SHP77 (cell line): ENCODE results near the gene TBC1D30.
A peak's percentile ranks its signal among the peaks of the same experiment; 100 is the strongest.

Experiments used
- DNase-seq, 2 experiments: peaks; one replicate each; lab custom pipeline; 2025; lab: John Stamatoyannopoulos, UW

TBC1D30 gene

GRCh38 chr12:64860446-64860998 is 36.1 kb downstream of the TBC1D30 start:
- DNase-seq: no peak

- DNase-seq: no peak
Measured at GRCh38 chr12:64864319-64864718, 39.9 kb downstream of the TBC1D30 start.

GRCh38 chr12:64875186-64875585 is 50.7 kb downstream of the TBC1D30 start:
- DNase-seq: no peak

- DNase-seq: no peak
Measured at GRCh38 chr12:64876388-64877071, 52.1 kb downstream of the TBC1D30 start.

GRCh38 chr12:64877363-64878004 is 53.0 kb downstream of the TBC1D30 start:
- no peak for DNase-seq

GRCh38 chr12:64882687-64883086 is 58.2 kb downstream of the TBC1D30 start:
- DNase-seq: no peak

GRCh38 chr12:64883264-64884163 is 59.1 kb downstream of the TBC1D30 start:
- no peak for DNase-seq

- no peak for DNase-seq
Measured at GRCh38 chr12:64884164-64884542, 59.7 kb downstream of the TBC1D30 start.

GRCh38 chr12:64884728-64885127 is 60.3 kb downstream of the TBC1D30 start:
- DNase-seq: no peak

- DNase-seq: no peak
Measured at GRCh38 chr12:64889434-64890216, 65.2 kb downstream of the TBC1D30 start.

- DNase-seq: peak; percentile 15 to 63
Measured at GRCh38 chr12:64890873-64891468, 66.5 kb downstream of the TBC1D30 start.

GRCh38 chr12:64891629-64892028 is 67.2 kb downstream of the TBC1D30 start:
- no peak for DNase-seq

- no peak for DNase-seq
Measured at GRCh38 chr12:64892561-64892960, 68.1 kb downstream of the TBC1D30 start.

- DNase-seq: no peak
Measured at GRCh38 chr12:64893961-64894360, 69.5 kb downstream of the TBC1D30 start.

GRCh38 chr12:64894827-64895475 is 70.5 kb downstream of the TBC1D30 start:
- no peak for DNase-seq

GRCh38 chr12:64895526-64895925 is 71.1 kb downstream of the TBC1D30 start:
- DNase-seq: no peak

GRCh38 chr12:64900540-64900939 is 76.1 kb downstream of the TBC1D30 start:
- no peak for DNase-seq

- DNase-seq: no peak
Measured at GRCh38 chr12:64903479-64904152, 79.2 kb downstream of the TBC1D30 start.

- no peak for DNase-seq
Measured at GRCh38 chr12:64907097-64907496, 82.7 kb downstream of the TBC1D30 start.

GRCh38 chr12:64909124-64909523 is 84.7 kb downstream of the TBC1D30 start:
- DNase-seq: no peak
